Measurements from ENCODE around the gene CCDC85A.

Gene CCDC85A

GRCh38 chr2:56364902-56365301, 181.1 kb downstream of the CCDC85A start:
- no peak for DNase-seq (ENCODE audit: low spot score)

GRCh38 chr2:56369316-56369715, 185.5 kb downstream of the CCDC85A start:
- DNase-seq (ENCODE audit: low spot score), result no peak

GRCh38 chr2:56372071-56372656, 188.4 kb downstream of the CCDC85A start:
- DNase-seq (ENCODE audit: low spot score), result no peak

GRCh38 chr2:56375251-56375650, 191.5 kb downstream of the CCDC85A start:
- DNase-seq (ENCODE audit: low spot score), result no peak

GRCh38 chr2:56376699-56377665, 193.2 kb downstream of the CCDC85A start:
- DNase-seq (ENCODE audit: low spot score), result peak; percentile 66

- no peak for DNase-seq (ENCODE audit: low spot score)
Measured at GRCh38 chr2:56379066-56379465, 195.3 kb downstream of the CCDC85A start.

- no peak for DNase-seq (ENCODE audit: low spot score)
Measured at GRCh38 chr2:56380861-56381260, 197.1 kb downstream of the CCDC85A start.

- no peak for DNase-seq (ENCODE audit: low spot score)
Measured at GRCh38 chr2:56382466-56382865, 198.7 kb downstream of the CCDC85A start.

GRCh38 chr2:56386657-56387056, 202.9 kb downstream of the CCDC85A start:
- DNase-seq (ENCODE audit: low spot score), result no peak

- no peak for DNase-seq (ENCODE audit: low spot score)
Measured at GRCh38 chr2:56390644-56391043, 206.9 kb downstream of the CCDC85A start.

- DNase-seq (ENCODE audit: low spot score), result no peak
Measured at GRCh38 chr2:56410140-56410539, 226.3 kb downstream of the CCDC85A start.

- DNase-seq (ENCODE audit: low spot score), result no peak
Measured at GRCh38 chr2:56416500-56417176, 232.8 kb downstream of the CCDC85A start.
